22Rv1 (cell line): ENCODE data around the gene TWSG1.

ENCODE experiments used
- ZFX ChIP-seq: fragments of 450-650 bp; IDR thresholded peaks from 2 replicates; pipeline ENCODE4 v1.6.1; 2017; ENCODE audit warnings: antibody characterized with exemption, borderline replicate concordance
- TF ChIP-seq, protein P1 (sequence below): fragments of 450-650 bp; IDR thresholded peaks from 2 replicates; pipeline ENCODE4 v1.5.1; 2017; ENCODE audit warnings: mild to moderate bottlenecking

DNA sequence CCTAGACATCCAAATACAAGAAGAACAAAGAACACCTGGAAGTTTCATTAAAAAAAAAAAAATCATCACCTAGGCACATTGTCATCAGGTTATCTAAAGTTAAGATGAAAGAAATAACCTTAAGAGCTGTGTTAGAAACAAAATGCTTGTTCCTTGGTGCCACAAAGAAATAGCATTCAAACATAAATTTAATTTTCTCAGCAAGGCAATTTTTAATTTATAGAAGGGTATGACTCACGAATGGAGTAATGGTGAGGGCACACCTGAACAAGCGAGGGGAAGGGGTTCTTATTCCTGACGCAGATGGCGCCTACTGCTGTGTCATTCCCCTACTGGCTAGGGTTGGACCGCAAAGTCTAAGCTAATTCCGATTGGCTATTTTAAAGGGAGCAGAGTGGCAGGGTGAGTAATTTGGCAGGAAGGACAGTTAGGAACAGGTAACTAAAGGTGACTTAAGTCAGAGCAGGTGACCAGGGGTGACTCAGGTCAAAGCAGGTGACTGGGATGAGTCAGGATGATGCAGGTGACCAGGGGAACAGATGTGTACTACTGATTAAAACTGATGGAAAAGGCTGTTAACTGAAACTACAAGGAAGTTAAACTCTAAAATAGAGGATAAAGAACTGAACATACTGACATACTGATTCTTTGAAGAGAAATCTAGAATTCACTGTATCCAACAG, 30.0 kb upstream of the TWSG1 start:
- TF ChIP-seq, protein P1, sequence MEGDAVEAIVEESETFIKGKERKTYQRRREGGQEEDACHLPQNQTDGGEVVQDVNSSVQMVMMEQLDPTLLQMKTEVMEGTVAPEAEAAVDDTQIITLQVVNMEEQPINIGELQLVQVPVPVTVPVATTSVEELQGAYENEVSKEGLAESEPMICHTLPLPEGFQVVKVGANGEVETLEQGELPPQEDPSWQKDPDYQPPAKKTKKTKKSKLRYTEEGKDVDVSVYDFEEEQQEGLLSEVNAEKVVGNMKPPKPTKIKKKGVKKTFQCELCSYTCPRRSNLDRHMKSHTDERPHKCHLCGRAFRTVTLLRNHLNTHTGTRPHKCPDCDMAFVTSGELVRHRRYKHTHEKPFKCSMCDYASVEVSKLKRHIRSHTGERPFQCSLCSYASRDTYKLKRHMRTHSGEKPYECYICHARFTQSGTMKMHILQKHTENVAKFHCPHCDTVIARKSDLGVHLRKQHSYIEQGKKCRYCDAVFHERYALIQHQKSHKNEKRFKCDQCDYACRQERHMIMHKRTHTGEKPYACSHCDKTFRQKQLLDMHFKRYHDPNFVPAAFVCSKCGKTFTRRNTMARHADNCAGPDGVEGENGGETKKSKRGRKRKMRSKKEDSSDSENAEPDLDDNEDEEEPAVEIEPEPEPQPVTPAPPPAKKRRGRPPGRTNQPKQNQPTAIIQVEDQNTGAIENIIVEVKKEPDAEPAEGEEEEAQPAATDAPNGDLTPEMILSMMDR, result no peak
- no peak for TF ChIP-seq ZFX
